HG03439 (cell line): Measurements from ENCODE around the gene WDR43.

Source experiments
- ATAC-seq: cut with Tn5 transposase; IDR thresholded peaks from one replicate; pipeline ENCODE4 v1.9.1; 2021; ENCODE audit warnings: mild to moderate bottlenecking, moderate library complexity; ENCODE audit not compliant: unreplicated experiment

The WDR43 gene

GRCh38 chr2:28909655-28910353 is 15.3 kb downstream of the WDR43 start:
- ATAC-seq: no peak

GRCh38 chr2:28915939-28916338 is 21.5 kb downstream of the WDR43 start:
- ATAC-seq: no peak

GRCh38 chr2:28926847-28927246 is 32.4 kb downstream of the WDR43 start:
- no peak for ATAC-seq

GRCh38 chr2:28927469-28927868 is 33.0 kb downstream of the WDR43 start:
- no peak for ATAC-seq

GRCh38 chr2:28927878-28928277 is 33.4 kb downstream of the WDR43 start:
- ATAC-seq: no peak

- no peak for ATAC-seq
Measured at GRCh38 chr2:28929581-28929980, 35.1 kb downstream of the WDR43 start.

GRCh38 chr2:28930205-28930604 is 35.7 kb downstream of the WDR43 start:
- ATAC-seq: no peak

- ATAC-seq: no peak
Measured at GRCh38 chr2:28934769-28935168, 40.3 kb downstream of the WDR43 start.

- ATAC-seq: no peak
Measured at GRCh38 chr2:28941008-28941407, 46.5 kb downstream of the WDR43 start.

- ATAC-seq: no peak
Measured at GRCh38 chr2:28944535-28945248, 50.2 kb downstream of the WDR43 start.

- ATAC-seq: no peak
Measured at GRCh38 chr2:28948160-28948559, 53.7 kb downstream of the WDR43 start.

- ATAC-seq: no peak
Measured at GRCh38 chr2:28949190-28949589, 54.7 kb downstream of the WDR43 start.

GRCh38 chr2:28949617-28950305 is 55.3 kb downstream of the WDR43 start:
- ATAC-seq: no peak

GRCh38 chr2:28950941-28951630 is 56.6 kb downstream of the WDR43 start:
- no peak for ATAC-seq

- no peak for ATAC-seq
Measured at GRCh38 chr2:28951910-28952835, 57.7 kb downstream of the WDR43 start.

- ATAC-seq: no peak
Measured at GRCh38 chr2:28952836-28953211, 58.4 kb downstream of the WDR43 start.

- no peak for ATAC-seq
Measured at GRCh38 chr2:28955467-28955866, 61.0 kb downstream of the WDR43 start.

GRCh38 chr2:28956415-28956826 is 62.0 kb downstream of the WDR43 start:
- ATAC-seq: no peak

GRCh38 chr2:28956890-28957289 is 62.4 kb downstream of the WDR43 start:
- ATAC-seq: no peak

- no peak for ATAC-seq
Measured at GRCh38 chr2:28958689-28959088, 64.2 kb downstream of the WDR43 start.
